Peyer's patch (tissue), 4 donors: Measurements from ENCODE around the gene RTF2.
"Not testable (repeated sequence)": the region's sequence is repeated elsewhere in the genome, so short reads cannot be mapped to it uniquely, and the experiment has no call there.

ENCODE experiments used
- POLR2A ChIP-seq, 2 donors: fragments of 450-650 bp; IDR thresholded peaks; one replicate each; pipeline ENCODE4 v1.5.1; 2017; ENCODE audit warnings: antibody characterized with exemption in 2 of 2, mild to moderate bottlenecking in 2 of 2, moderate library complexity in 2 of 2
- TF ChIP-seq, protein P1 (sequence below), 6 experiments: fragments of 450-650 bp in 4 of 6; fragments of 200-600 bp in 2 of 6; sonication (generic) in 1 of 6; IDR thresholded peaks; one replicate each; pipeline ENCODE4 v1.5.1; 2017 to 2019; ENCODE audit warnings: antibody characterized with exemption in 6 of 6, mild to moderate bottlenecking in 3 of 6, moderate library complexity in 1 of 6

DNA sequence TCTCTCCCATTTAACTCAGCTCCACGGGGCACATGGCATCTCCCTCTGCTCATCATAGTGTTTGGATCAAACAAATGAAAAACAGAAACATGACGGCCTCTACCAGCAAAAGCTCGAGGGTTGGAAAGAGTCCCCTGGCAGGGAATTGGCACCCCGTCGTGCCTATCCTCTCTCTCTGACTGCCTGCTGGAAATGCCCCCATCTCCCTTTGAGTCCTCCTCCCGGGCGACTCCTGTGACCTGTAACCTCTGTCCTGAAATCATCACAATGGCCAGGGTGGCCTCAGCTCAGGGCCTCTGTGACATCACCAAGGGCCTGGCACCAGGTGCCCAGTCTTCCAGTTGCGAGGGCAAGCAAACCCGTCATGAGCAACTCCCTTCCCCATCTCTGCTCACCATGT is 64.5 kb downstream of the RTF2 start, which contains the start of gene FAM209B:
- TF ChIP-seq, protein P1, sequence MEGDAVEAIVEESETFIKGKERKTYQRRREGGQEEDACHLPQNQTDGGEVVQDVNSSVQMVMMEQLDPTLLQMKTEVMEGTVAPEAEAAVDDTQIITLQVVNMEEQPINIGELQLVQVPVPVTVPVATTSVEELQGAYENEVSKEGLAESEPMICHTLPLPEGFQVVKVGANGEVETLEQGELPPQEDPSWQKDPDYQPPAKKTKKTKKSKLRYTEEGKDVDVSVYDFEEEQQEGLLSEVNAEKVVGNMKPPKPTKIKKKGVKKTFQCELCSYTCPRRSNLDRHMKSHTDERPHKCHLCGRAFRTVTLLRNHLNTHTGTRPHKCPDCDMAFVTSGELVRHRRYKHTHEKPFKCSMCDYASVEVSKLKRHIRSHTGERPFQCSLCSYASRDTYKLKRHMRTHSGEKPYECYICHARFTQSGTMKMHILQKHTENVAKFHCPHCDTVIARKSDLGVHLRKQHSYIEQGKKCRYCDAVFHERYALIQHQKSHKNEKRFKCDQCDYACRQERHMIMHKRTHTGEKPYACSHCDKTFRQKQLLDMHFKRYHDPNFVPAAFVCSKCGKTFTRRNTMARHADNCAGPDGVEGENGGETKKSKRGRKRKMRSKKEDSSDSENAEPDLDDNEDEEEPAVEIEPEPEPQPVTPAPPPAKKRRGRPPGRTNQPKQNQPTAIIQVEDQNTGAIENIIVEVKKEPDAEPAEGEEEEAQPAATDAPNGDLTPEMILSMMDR (IDR thresholded peaks at IDR 0.05): not testable (repeated sequence)
- TF ChIP-seq POLR2A (IDR thresholded peaks at IDR 0.05): not testable (repeated sequence)
